Panc1 (cell line): Measurements from ENCODE around the gene MYO18B. TPM values are rescaled to one million over a fixed set of nuclear protein-coding genes. Genes with fewer than 3 reads are reported as not detected.

Experiments used
- ATAC-seq: fragments of 200-7000 bp; cut with Tn5 transposase; 2 replicates; pipeline ENCODE4 v1.9.1; 2020; ENCODE audit warnings: mild to moderate bottlenecking, moderate library complexity
- BruUV-seq: library from RNA; stranded (reverse); fragments of 400-500 nt; replicated peaks from 2 replicates; lab custom pipeline; 2021; lab: Mats Ljungman, UMichigan
- CTCF ChIA-PET: fragments of 300-600 bp; sonication (Branson Sonifier 250); formaldehyde crosslinking; loops from one replicate; lab custom pipeline; 2022; ENCODE audit warnings: antibody characterized with exemption; lab: Charles Lee
- POLR2A ChIA-PET: fragments of 300-600 bp; sonication (Branson Sonifier 250); formaldehyde crosslinking; loops from one replicate; lab custom pipeline; 2022; ENCODE audit warnings: antibody characterized with exemption; lab: Charles Lee
- DNase-seq: peaks from one replicate; pipeline ENCODE4 v3.0.0-alpha.2; 2010; ENCODE audit warnings: low read depth, low spot score
- H3K27ac ChIP-seq: 2 replicates; pipeline ENCODE4 v1.5.1; 2011; ENCODE audit warnings: mild to moderate bottlenecking, low read length, inconsistent platforms
- H3K27me3 ChIP-seq: fragments of 200-500 bp; sonication (Bioruptor generic); 2 replicates; pipeline ENCODE4 v1.6.0; 2014; ENCODE audit warnings: low read length, inconsistent platforms; ENCODE audit not compliant: control insufficient read depth, insufficient read depth
- H3K36me3 ChIP-seq: fragments of 200-500 bp; sonication (Bioruptor generic); 2 replicates; pipeline ENCODE4 v1.5.1; 2014; ENCODE audit warnings: inconsistent platforms, mild to moderate bottlenecking, low read length, moderate library complexity; ENCODE audit not compliant: control insufficient read depth, insufficient read depth
- H3K4me1 ChIP-seq: 2 replicates; pipeline ENCODE4 v1.5.1; 2011; ENCODE audit warnings: inconsistent platforms, mild to moderate bottlenecking, low read length, moderate library complexity; ENCODE audit not compliant: control insufficient read depth, insufficient read depth
- H3K4me3 ChIP-seq, 2 experiments: 2 replicates each; pipeline ENCODE4 v1.5.1; 2011 to 2012; ENCODE audit warnings: low read depth in 2 of 2, low read length in 2 of 2, mild to moderate bottlenecking in 2 of 2, inconsistent platforms in 1 of 2, moderate library complexity in 1 of 2
- H3K9me3 ChIP-seq: fragments of 200-500 bp; sonication (Bioruptor generic); 2 replicates; pipeline ENCODE4 v1.5.1; 2014; ENCODE audit warnings: low read depth, mild to moderate bottlenecking, inconsistent platforms, low read length, moderate library complexity; ENCODE audit not compliant: control insufficient read depth, insufficient read depth
- POLR2AphosphoS5 ChIP-seq: IDR thresholded peaks from 2 replicates; pipeline ENCODE4 v1.6.1; 2012; ENCODE audit warnings: mild to moderate bottlenecking, low read depth, low read length, moderate library complexity
- SIN3A ChIP-seq: IDR thresholded peaks from 2 replicates; pipeline ENCODE4 v1.6.1; 2012; ENCODE audit warnings: low read depth, mild to moderate bottlenecking, low read length, moderate library complexity, borderline replicate concordance; ENCODE audit not compliant: insufficient read depth
- TCF7L2 ChIP-seq: IDR thresholded peaks from 2 replicates; pipeline ENCODE4 v1.6.1; 2011; ENCODE audit warnings: mild to moderate bottlenecking, low read depth, low read length, inconsistent platforms
- in situ Hi-C: cut with HindIII; loops from 2 replicates; pipeline ENCODE4 v1.10.0; 2016; ENCODE audit warnings: low sequenced_read_pairs, low pct_unique_long_range_greater_than_20kb
- intact Hi-C: fragments of 100-400 bp; cut with micrococcal nuclease; formaldehyde crosslinking; loops from one replicate; pipeline ENCODE4 v1.10.0; 2022; ENCODE audit not compliant: unreplicated experiment
- total RNA-seq: library from RNA; stranded (reverse); gene quantifications from one replicate; pipeline ENCODE4 v1.2.1, GENCODE V29; 2021; ENCODE audit not compliant: unreplicated experiment
- TF ChIP-seq, protein P1 (sequence below): fragments of 450-650 bp; IDR thresholded peaks from 2 replicates; pipeline ENCODE4 v1.5.1; 2017; ENCODE audit warnings: mild to moderate bottlenecking
- TF ChIP-seq, protein P2 (sequence below), 2 experiments: IDR thresholded peaks; 2 replicates each; pipeline ENCODE4 v1.6.1; 2011 to 2012; ENCODE audit warnings: low read depth in 2 of 2, control low read depth in 1 of 2, low read length in 1 of 2, mild to moderate bottlenecking in 1 of 2, moderate library complexity in 1 of 2; ENCODE audit not compliant: insufficient read depth in 1 of 2

Gene MYO18B
- total RNA-seq, 1 experiment from 2014 or later = not detected

DNA sequence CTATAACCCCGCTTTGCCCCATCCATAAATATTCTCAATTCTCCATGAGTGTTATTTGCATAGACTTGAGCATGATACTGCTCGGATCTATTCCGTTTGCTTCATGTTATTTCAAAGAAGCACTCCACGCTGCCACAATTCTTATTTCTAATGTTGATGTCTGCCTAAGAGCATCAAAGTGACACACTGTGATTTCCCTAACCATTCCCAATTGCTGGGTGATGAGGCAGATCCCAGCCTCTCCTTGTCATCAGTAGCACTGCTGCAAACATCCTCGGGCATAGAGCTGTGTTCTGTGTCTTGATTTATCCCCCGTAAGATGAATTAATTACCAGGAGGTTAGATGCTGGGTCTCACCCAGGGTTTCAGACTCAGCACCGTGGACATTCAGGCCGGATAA lies 249.0 kb downstream of the MYO18B start:
- POLR2A ChIA-PET = no interaction called here
- intact Hi-C loops = no loop called here
- in situ Hi-C loops = no loop called here

DNA sequence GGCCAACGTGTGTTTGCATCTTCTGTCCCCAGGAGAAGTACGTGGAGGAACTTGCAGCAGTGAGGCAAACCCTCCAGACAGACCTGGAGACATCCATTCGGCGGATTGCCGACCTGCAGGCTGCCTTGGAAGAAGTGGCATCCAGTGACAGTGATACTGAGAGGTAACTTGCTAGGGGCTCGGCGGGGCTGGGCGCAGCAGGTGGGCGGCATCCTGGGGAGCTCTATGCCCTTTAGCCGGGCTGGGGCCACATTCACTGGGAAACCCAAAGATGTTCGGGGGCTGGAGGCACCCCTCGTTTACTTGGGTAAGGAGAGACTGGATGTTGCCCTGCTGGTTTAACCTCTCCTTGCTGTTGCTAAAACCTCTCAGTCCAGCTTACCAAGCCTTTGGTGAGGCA lies 250.3 kb downstream of the MYO18B start:
- Histone ChIP-seq H3K4me3 (no peak overlapping the region), H3K36me3 (no peaks in the 10 kb centered on the region), H3K27me3 (no peaks in the 10 kb centered on the region; the same call in 1 of the 2 replicates), H3K9me3 (no peaks in the 10 kb centered on the region), H3K27ac (no peak overlapping the region), H3K4me1 (no peaks in the 10 kb centered on the region)
- intact Hi-C loops (no loop called here), in situ Hi-C loops (no loop called here)
- TF ChIP-seq, protein P1, sequence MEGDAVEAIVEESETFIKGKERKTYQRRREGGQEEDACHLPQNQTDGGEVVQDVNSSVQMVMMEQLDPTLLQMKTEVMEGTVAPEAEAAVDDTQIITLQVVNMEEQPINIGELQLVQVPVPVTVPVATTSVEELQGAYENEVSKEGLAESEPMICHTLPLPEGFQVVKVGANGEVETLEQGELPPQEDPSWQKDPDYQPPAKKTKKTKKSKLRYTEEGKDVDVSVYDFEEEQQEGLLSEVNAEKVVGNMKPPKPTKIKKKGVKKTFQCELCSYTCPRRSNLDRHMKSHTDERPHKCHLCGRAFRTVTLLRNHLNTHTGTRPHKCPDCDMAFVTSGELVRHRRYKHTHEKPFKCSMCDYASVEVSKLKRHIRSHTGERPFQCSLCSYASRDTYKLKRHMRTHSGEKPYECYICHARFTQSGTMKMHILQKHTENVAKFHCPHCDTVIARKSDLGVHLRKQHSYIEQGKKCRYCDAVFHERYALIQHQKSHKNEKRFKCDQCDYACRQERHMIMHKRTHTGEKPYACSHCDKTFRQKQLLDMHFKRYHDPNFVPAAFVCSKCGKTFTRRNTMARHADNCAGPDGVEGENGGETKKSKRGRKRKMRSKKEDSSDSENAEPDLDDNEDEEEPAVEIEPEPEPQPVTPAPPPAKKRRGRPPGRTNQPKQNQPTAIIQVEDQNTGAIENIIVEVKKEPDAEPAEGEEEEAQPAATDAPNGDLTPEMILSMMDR = no peak
- TF ChIP-seq SIN3A = no peak
- no peak for TF ChIP-seq POLR2AphosphoS5
- TF ChIP-seq TCF7L2 = no peak
- TF ChIP-seq, protein P2, sequence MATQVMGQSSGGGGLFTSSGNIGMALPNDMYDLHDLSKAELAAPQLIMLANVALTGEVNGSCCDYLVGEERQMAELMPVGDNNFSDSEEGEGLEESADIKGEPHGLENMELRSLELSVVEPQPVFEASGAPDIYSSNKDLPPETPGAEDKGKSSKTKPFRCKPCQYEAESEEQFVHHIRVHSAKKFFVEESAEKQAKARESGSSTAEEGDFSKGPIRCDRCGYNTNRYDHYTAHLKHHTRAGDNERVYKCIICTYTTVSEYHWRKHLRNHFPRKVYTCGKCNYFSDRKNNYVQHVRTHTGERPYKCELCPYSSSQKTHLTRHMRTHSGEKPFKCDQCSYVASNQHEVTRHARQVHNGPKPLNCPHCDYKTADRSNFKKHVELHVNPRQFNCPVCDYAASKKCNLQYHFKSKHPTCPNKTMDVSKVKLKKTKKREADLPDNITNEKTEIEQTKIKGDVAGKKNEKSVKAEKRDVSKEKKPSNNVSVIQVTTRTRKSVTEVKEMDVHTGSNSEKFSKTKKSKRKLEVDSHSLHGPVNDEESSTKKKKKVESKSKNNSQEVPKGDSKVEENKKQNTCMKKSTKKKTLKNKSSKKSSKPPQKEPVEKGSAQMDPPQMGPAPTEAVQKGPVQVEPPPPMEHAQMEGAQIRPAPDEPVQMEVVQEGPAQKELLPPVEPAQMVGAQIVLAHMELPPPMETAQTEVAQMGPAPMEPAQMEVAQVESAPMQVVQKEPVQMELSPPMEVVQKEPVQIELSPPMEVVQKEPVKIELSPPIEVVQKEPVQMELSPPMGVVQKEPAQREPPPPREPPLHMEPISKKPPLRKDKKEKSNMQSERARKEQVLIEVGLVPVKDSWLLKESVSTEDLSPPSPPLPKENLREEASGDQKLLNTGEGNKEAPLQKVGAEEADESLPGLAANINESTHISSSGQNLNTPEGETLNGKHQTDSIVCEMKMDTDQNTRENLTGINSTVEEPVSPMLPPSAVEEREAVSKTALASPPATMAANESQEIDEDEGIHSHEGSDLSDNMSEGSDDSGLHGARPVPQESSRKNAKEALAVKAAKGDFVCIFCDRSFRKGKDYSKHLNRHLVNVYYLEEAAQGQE (IDR thresholded peaks at IDR 0.05; ENCODE audit: insufficient read depth in 1 of 2, low read depth in 2 of 2, low read length in 1 of 2) = no peak
- ATAC-seq (no peak), DNase-seq (no peak)
- ChIA-PET POLR2A (no interaction called here), CTCF (no interaction called here)
- BruUV-seq = no TSS peak

More for the DNA sequence above, 249.0 kb downstream of the MYO18B start:
- Histone ChIP-seq H3K27me3 (no peaks in the 10 kb centered on the region; the same call in 1 of the 2 replicates), H3K36me3 (no peaks in the 10 kb centered on the region), H3K27ac (no peak overlapping the region), H3K9me3 (no peaks in the 10 kb centered on the region), H3K4me3 (no peak overlapping the region), H3K4me1 (no peaks in the 10 kb centered on the region)
- DNase-seq (no peak), ATAC-seq (no peak)
- CTCF ChIA-PET = no interaction called here
- no TSS peak for BruUV-seq
- TF ChIP-seq, protein P1 = no peak
- TF ChIP-seq SIN3A = no peak
- TF ChIP-seq POLR2AphosphoS5 = no peak
- TF ChIP-seq, protein P2 (IDR thresholded peaks at IDR 0.05; ENCODE audit: insufficient read depth in 1 of 2, low read depth in 2 of 2, low read length in 1 of 2) = no peak
- TF ChIP-seq TCF7L2 = no peak
